Stimulated activated memory B cell treated with anti-CD40 and anti-IgM and Interleukin-4, amounts not matched to agents 10 μg/mL and 1 μg/mL and 100 μg/mL, for 72 hours (primary cell): ENCODE results near the gene PLD6.
"Not testable (repeated sequence)": the region's sequence is repeated elsewhere in the genome, so short reads cannot be mapped to it uniquely, and the experiment has no call there.

Experiments used
- ATAC-seq: fragments of 150-1000 bp; cut with Tn5 transposase; 2 replicates; pipeline ENCODE4 v1.10.0; 2021
- H3K27ac Mint-ChIP-seq: one replicate; pipeline ENCODE4 v1.8.0; 2022; ENCODE audit warnings: mild to moderate bottlenecking, mixed read lengths
- H3K27me3 Mint-ChIP-seq: one replicate; pipeline ENCODE4 v1.8.0; 2022; ENCODE audit warnings: mixed read lengths
- H3K36me3 Mint-ChIP-seq: one replicate; pipeline ENCODE4 v1.8.0; 2022; ENCODE audit warnings: mixed read lengths
- H3K4me1 Mint-ChIP-seq: one replicate; pipeline ENCODE4 v1.8.0; 2022; ENCODE audit warnings: mixed read lengths
- H3K4me3 Mint-ChIP-seq: one replicate; pipeline ENCODE4 v1.8.0; 2022; ENCODE audit warnings: mild to moderate bottlenecking, moderate library complexity, mixed read lengths
- H3K9me3 Mint-ChIP-seq: one replicate; pipeline ENCODE4 v1.8.0; 2022; ENCODE audit warnings: mixed read lengths

PLD6 gene

GRCh38 chr17:17164676-17165075 lies 41.5 kb downstream of the PLD6 start:
- H3K9me3 Mint-ChIP-seq: no peaks in the 10 kb centered on the region
- H3K27me3 Mint-ChIP-seq: no peaks in the 10 kb centered on the region
- no peak overlapping the region for H3K4me3 Mint-ChIP-seq
- no peaks in the 10 kb centered on the region for H3K4me1 Mint-ChIP-seq
- H3K36me3 Mint-ChIP-seq: peaks cover 93% of the 10 kb centered on the region
- ATAC-seq: no peak
- no peak overlapping the region for H3K27ac Mint-ChIP-seq

GRCh38 chr17:17164156-17164555 lies 42.0 kb downstream of the PLD6 start:
- Mint-ChIP-seq H3K4me3 (no peak overlapping the region), H3K27ac (no peak overlapping the region), H3K36me3 (peaks cover 94% of the 10 kb centered on the region)

GRCh38 chr17:17161759-17162158 lies 44.4 kb downstream of the PLD6 start:
- no peaks in the 10 kb centered on the region for H3K27me3 Mint-ChIP-seq
- no peak overlapping the region for H3K27ac Mint-ChIP-seq
- H3K9me3 Mint-ChIP-seq: no peaks in the 10 kb centered on the region
- H3K4me3 Mint-ChIP-seq: no peak overlapping the region
- no peak for ATAC-seq
- no peaks in the 10 kb centered on the region for H3K4me1 Mint-ChIP-seq
- H3K36me3 Mint-ChIP-seq: peaks cover 88% of the 10 kb centered on the region

More at GRCh38 chr17:17164156-17164555, 42.0 kb downstream of the PLD6 start:
- Mint-ChIP-seq H3K9me3 (no peaks in the 10 kb centered on the region), H3K4me1 (no peaks in the 10 kb centered on the region), H3K27me3 (no peaks in the 10 kb centered on the region)
- ATAC-seq: no peak

- ATAC-seq: no peak
- H3K9me3 Mint-ChIP-seq: no peaks in the 10 kb centered on the region
- no peak overlapping the region for H3K27ac Mint-ChIP-seq
- H3K27me3 Mint-ChIP-seq: no peaks in the 10 kb centered on the region
- peaks cover 86% of the 10 kb centered on the region for H3K36me3 Mint-ChIP-seq
- no peaks in the 10 kb centered on the region for H3K4me1 Mint-ChIP-seq
- no peak overlapping the region for H3K4me3 Mint-ChIP-seq
Measured at GRCh38 chr17:17161121-17161520, 45.0 kb downstream of the PLD6 start.

- Mint-ChIP-seq H3K27ac (no peak overlapping the region), H3K4me1 (no peaks in the 10 kb centered on the region), H3K36me3 (peaks cover 74% of the 10 kb centered on the region), H3K27me3 (no peaks in the 10 kb centered on the region), H3K9me3 (no peaks in the 10 kb centered on the region), H3K4me3 (no peak overlapping the region)
- no peak for ATAC-seq
Measured at GRCh38 chr17:17159571-17159970, 46.6 kb downstream of the PLD6 start.

DNA sequence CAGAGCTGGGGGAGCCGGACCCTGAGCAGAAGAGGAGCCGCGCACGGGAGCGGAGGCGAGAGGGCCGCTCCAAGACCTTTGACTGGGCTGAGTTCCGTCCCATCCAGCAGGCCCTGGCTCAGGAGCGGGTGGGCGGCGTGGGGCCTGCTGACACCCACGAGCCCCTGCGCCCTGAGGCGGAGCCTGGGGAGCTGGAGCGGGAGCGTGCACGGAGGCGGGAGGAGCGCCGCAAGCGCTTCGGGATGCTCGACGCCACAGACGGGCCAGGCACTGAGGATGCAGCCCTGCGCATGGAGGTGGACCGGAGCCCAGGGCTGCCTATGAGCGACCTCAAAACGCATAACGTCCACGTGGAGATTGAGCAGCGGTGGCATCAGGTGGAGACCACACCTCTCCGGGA lies 47.6 kb downstream of the PLD6 start:
- not testable (repeated sequence) for H3K4me3 Mint-ChIP-seq, ATAC-seq, H3K27ac Mint-ChIP-seq, H3K27me3 Mint-ChIP-seq, H3K4me1 Mint-ChIP-seq, H3K9me3 Mint-ChIP-seq
- peaks cover 74% of the 10 kb centered on the region for H3K36me3 Mint-ChIP-seq

DNA sequence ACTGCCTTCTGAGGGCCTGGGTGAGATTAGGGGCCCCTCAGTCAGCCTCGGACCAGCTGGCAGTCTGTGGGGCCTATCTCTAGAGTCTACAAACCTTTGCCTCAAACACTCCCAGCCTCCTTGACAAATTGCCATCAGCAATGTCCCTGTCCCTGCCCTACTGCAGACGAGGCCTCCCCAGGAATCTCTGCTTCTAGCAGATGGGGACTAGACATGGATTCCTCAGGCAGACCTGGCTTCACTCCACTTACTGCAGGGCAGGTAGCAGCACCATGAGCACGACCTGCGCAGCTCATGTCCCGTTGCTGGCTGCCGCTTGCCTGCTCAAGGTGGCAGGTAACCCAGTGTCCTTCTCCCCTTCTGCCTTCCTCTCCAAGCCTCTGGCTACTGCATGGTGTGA lies 49.1 kb downstream of the PLD6 start:
- Mint-ChIP-seq H3K36me3 (peaks cover 77% of the 10 kb centered on the region), H3K9me3 (no peaks in the 10 kb centered on the region), H3K27me3 (no peaks in the 10 kb centered on the region), H3K4me1 (no peaks in the 10 kb centered on the region), H3K4me3 (no peak overlapping the region), H3K27ac (no peak overlapping the region)
- ATAC-seq: no peak

- H3K27me3 Mint-ChIP-seq: no peaks in the 10 kb centered on the region
- no peak overlapping the region for H3K4me3 Mint-ChIP-seq
- H3K9me3 Mint-ChIP-seq: no peaks in the 10 kb centered on the region
- H3K36me3 Mint-ChIP-seq: peaks cover 77% of the 10 kb centered on the region
- ATAC-seq: no peak
- H3K4me1 Mint-ChIP-seq: no peaks in the 10 kb centered on the region
- no peak overlapping the region for H3K27ac Mint-ChIP-seq
Measured at GRCh38 chr17:17156511-17156910, 49.6 kb downstream of the PLD6 start.

DNA sequence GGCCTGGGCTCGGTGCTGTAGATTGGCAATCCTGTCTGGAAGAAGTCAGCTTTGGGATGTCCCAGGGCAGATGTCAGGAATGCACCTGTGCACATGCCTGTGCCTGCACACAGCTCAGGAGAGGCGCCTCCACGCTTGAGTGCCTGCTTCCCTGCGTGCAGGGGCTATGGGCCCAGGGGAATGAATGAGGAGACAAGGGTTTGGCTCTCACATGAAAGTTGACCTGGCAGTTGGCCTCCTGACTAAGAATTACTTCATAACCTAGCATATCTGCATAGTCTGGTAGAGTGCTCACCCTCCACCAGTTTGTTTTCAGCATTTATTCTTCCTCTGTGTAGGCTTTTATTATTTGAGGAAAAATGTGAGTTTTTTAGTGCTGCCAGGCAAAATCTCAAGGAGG lies 50.0 kb downstream of the PLD6 start:
- H3K36me3 Mint-ChIP-seq: peaks cover 77% of the 10 kb centered on the region
- no peaks in the 10 kb centered on the region for H3K4me1 Mint-ChIP-seq
- H3K27me3 Mint-ChIP-seq: no peaks in the 10 kb centered on the region
- no peak overlapping the region for H3K27ac Mint-ChIP-seq
- no peak overlapping the region for H3K4me3 Mint-ChIP-seq
- ATAC-seq: no peak
- H3K9me3 Mint-ChIP-seq: no peaks in the 10 kb centered on the region

DNA sequence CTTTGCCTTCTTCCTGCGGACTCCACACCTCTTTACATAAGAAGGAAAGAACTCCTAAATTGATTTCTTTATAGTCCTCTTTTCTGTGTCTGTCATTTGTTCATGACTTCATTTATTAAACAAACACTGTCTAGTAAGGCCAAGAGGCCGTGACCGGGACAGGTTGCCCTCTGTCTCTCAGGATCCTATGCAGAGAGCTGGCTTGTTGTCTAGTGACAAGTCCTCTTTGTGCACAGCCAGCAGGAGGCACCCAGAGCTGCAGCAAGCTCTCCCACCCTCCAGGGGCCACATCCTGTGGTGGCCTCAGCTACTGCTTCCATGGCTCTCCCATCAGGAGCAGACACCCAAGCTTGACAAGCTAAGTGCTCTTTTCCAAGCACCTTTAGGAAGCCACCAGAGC lies 50.6 kb downstream of the PLD6 start:
- Mint-ChIP-seq H3K27me3 (no peaks in the 10 kb centered on the region), H3K4me3 (no peak overlapping the region), H3K9me3 (no peaks in the 10 kb centered on the region), H3K4me1 (peaks cover under 1% of the 10 kb centered on the region), H3K27ac (no peak overlapping the region), H3K36me3 (peaks cover 76% of the 10 kb centered on the region)
- ATAC-seq: no peak

- peaks cover 76% of the 10 kb centered on the region for H3K36me3 Mint-ChIP-seq
- no peaks in the 10 kb centered on the region for H3K27me3 Mint-ChIP-seq
- H3K9me3 Mint-ChIP-seq: no peaks in the 10 kb centered on the region
- H3K27ac Mint-ChIP-seq: no peak overlapping the region
- H3K4me3 Mint-ChIP-seq: no peak overlapping the region
- no peak for ATAC-seq
- H3K4me1 Mint-ChIP-seq: peaks cover 6% of the 10 kb centered on the region
Measured at GRCh38 chr17:17154981-17155380, 51.2 kb downstream of the PLD6 start.

GRCh38 chr17:17154556-17154955 lies 51.6 kb downstream of the PLD6 start:
- no peak for ATAC-seq

GRCh38 chr17:17153709-17154108 lies 52.4 kb downstream of the PLD6 start:
- H3K9me3 Mint-ChIP-seq: no peaks in the 10 kb centered on the region
- H3K4me3 Mint-ChIP-seq: no peak overlapping the region
- H3K4me1 Mint-ChIP-seq: peaks cover 11% of the 10 kb centered on the region
- ATAC-seq: no peak
- H3K36me3 Mint-ChIP-seq: peaks cover 67% of the 10 kb centered on the region
- peak overlapping the region; percentile 1 for H3K27ac Mint-ChIP-seq
- H3K27me3 Mint-ChIP-seq: no peaks in the 10 kb centered on the region

More at GRCh38 chr17:17154556-17154955, 51.6 kb downstream of the PLD6 start:
- Mint-ChIP-seq H3K27me3 (no peaks in the 10 kb centered on the region), H3K4me3 (no peak overlapping the region), H3K4me1 (peaks cover 11% of the 10 kb centered on the region), H3K27ac (no peak overlapping the region), H3K36me3 (peaks cover 75% of the 10 kb centered on the region), H3K9me3 (no peaks in the 10 kb centered on the region)

DNA sequence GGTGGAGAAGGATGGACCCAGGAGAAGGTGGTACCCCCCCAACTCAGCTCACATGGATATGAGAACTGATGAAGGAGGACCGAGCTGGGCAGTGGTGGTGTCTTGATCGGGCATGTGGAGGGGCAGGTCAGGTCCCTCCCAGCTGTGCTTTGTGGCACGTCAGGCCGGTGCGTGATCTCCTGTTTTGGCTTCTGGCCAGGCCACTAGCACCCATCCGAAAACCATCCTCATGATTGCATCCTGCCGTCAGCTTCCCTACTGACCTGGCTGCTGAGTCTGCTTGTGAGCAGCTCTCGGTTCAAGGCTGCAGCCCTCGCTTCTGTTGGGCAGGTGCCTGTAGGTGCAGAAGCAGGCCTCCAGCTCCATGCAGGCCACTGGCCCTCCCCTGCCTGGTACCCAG lies 53.1 kb downstream of the PLD6 start:
- Mint-ChIP-seq H3K27me3 (no peaks in the 10 kb centered on the region), H3K36me3 (peaks cover 67% of the 10 kb centered on the region), H3K4me1 (peaks cover 11% of the 10 kb centered on the region), H3K9me3 (no peaks in the 10 kb centered on the region), H3K4me3 (no peak overlapping the region), H3K27ac (no peak overlapping the region)
- ATAC-seq: no peak

GRCh38 chr17:17152385-17152784 lies 53.7 kb downstream of the PLD6 start:
- peak overlapping the region; percentile 9 for H3K27ac Mint-ChIP-seq

GRCh38 chr17:17151962-17152361 lies 54.2 kb downstream of the PLD6 start:
- Mint-ChIP-seq H3K4me1 (peaks cover 11% of the 10 kb centered on the region), H3K4me3 (no peak overlapping the region), H3K27me3 (no peaks in the 10 kb centered on the region), H3K27ac (peak overlapping the region; percentile 9), H3K36me3 (peaks cover 68% of the 10 kb centered on the region), H3K9me3 (no peaks in the 10 kb centered on the region)
- ATAC-seq: no peak

More at GRCh38 chr17:17152385-17152784, 53.7 kb downstream of the PLD6 start:
- no peaks in the 10 kb centered on the region for H3K9me3 Mint-ChIP-seq
- peaks cover 11% of the 10 kb centered on the region for H3K4me1 Mint-ChIP-seq
- no peak for ATAC-seq
- H3K27me3 Mint-ChIP-seq: no peaks in the 10 kb centered on the region
- H3K36me3 Mint-ChIP-seq: peaks cover 68% of the 10 kb centered on the region
- no peak overlapping the region for H3K4me3 Mint-ChIP-seq

- Mint-ChIP-seq H3K4me1 (peaks cover 11% of the 10 kb centered on the region), H3K36me3 (peaks cover 68% of the 10 kb centered on the region), H3K27ac (peak overlapping the region; percentile 9), H3K4me3 (no peak overlapping the region), H3K9me3 (no peaks in the 10 kb centered on the region), H3K27me3 (no peaks in the 10 kb centered on the region)
- no peak for ATAC-seq
Measured at GRCh38 chr17:17151541-17151940, 54.6 kb downstream of the PLD6 start.
